Loucy (cell line): ENCODE results near the gene CHEK1.
"Not testable (repeated sequence)": the region's sequence is repeated elsewhere in the genome, so short reads cannot be mapped to it uniquely, and the experiment has no call there.

Experiments
- H2AFZ ChIP-seq: fragments of 200-600 bp; sonication (generic); 2 replicates; pipeline ENCODE4 v1.6.0; 2016; ENCODE audit warnings: antibody characterized with exemption, mild to moderate bottlenecking, low read length, moderate library complexity
- H3F3A ChIP-seq: fragments of 200-600 bp; 2 replicates; pipeline ENCODE4 v1.6.0; 2016; ENCODE audit warnings: antibody characterized with exemption, low read depth, mild to moderate bottlenecking
- H3K27me3 ChIP-seq: fragments of 200-600 bp; sonication (generic); 2 replicates; pipeline ENCODE4 v1.6.1; 2014; ENCODE audit warnings: low read length, mild to moderate bottlenecking; ENCODE audit not compliant: insufficient read depth, poor library complexity, severe bottlenecking
- H3K36me3 ChIP-seq: fragments of 200-600 bp; sonication (generic); 2 replicates; pipeline ENCODE4 v1.6.1; 2016; ENCODE audit warnings: low read length; ENCODE audit not compliant: insufficient read depth
- H3K4me1 ChIP-seq: fragments of 200-600 bp; sonication (generic); 2 replicates; pipeline ENCODE4 v1.5.1; 2014; ENCODE audit warnings: low read length, mild to moderate bottlenecking; ENCODE audit not compliant: insufficient read depth, poor library complexity, severe bottlenecking
- H3K4me2 ChIP-seq: fragments of 200-600 bp; sonication (generic); 2 replicates; pipeline ENCODE4 v1.6.0; 2014; ENCODE audit warnings: antibody characterized with exemption, low read length, low read depth, mild to moderate bottlenecking; ENCODE audit not compliant: poor library complexity, severe bottlenecking
- H3K4me3 ChIP-seq: fragments of 200-600 bp; sonication (generic); 2 replicates; pipeline ENCODE4 v1.5.1; 2014; ENCODE audit warnings: low read length, mild to moderate bottlenecking, mixed read lengths; ENCODE audit not compliant: poor library complexity, severe bottlenecking
- H3K79me2 ChIP-seq: fragments of 200-600 bp; sonication (generic); 2 replicates; pipeline ENCODE4 v1.6.1; 2014; ENCODE audit warnings: low read length; ENCODE audit not compliant: insufficient read depth
- H3K9ac ChIP-seq: fragments of 200-600 bp; sonication (generic); 2 replicates; pipeline ENCODE4 v1.6.0; 2014; ENCODE audit warnings: mild to moderate bottlenecking, low read depth, low read length, moderate library complexity; ENCODE audit not compliant: poor library complexity, severe bottlenecking
- H3K9me2 ChIP-seq: fragments of 200-600 bp; sonication (generic); replicated peaks from 2 replicates; pipeline ENCODE4 v1.6.1; 2016; ENCODE audit warnings: low read depth, low read length, mixed read lengths
- H3K9me3 ChIP-seq: fragments of 200-600 bp; sonication (generic); 2 replicates; pipeline ENCODE4 v1.6.1; 2014; ENCODE audit warnings: mild to moderate bottlenecking, antibody characterized with exemption, low read length, low read depth; ENCODE audit not compliant: insufficient read depth
- H4K20me1 ChIP-seq: fragments of 200-600 bp; sonication (generic); 2 replicates; pipeline ENCODE4 v1.6.0; 2014; ENCODE audit warnings: antibody characterized with exemption, low read length, mild to moderate bottlenecking; ENCODE audit not compliant: insufficient read depth, poor library complexity, severe bottlenecking
- CTCF ChIP-seq: fragments of 200-600 bp; sonication (generic); conservative IDR thresholded peaks from 2 replicates; pipeline ENCODE4 v1.5.1; 2014; ENCODE audit warnings: mild to moderate bottlenecking, antibody characterized with exemption, low read length
- EZH2phosphoT487 ChIP-seq: fragments of 200-600 bp; IDR thresholded peaks from 2 replicates; pipeline ENCODE4 v1.6.1; 2018; ENCODE audit warnings: antibody characterized with exemption, mild to moderate bottlenecking, moderate library complexity, borderline replicate concordance

The CHEK1 gene

DNA sequence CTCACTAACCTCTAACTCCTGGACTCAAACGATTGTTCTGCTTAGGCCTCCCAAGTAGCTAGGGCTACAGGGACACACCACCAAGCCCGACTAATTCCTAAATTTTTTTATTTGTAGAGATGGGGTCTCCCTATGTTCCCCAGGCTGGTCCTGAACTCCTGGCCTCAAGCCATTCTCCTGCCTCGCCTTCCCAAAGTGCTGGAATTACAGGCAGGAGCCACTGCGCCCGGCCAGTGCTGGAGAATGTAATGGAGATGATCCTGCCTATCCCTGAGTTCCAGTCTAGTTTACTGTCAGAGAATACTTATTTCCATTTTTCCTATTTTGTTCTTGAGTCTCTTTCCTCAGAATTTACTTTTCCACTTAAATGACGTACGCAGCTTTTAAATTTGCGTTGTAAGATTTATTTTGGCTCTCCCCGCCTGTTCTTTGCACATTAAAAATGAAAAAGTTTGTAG is at the start of gene CHEK1:
CHEK1 (plus strand) TSS at position 408 of the 458 bp plus-strand sequence. CDS start 1,606 bp downstream, outside the sequence.
- Histone ChIP-seq H2AFZ (peak within 1 kb of the TSS; percentile 91), H3K27me3 (no peaks in the 10 kb centered on the region), H3K79me2 (peaks cover 36% of the 10 kb centered on the region), H3K4me3 (peak within 1 kb of the TSS; percentile 94), H3K9me2 (no peaks in the 10 kb centered on the region), H3K36me3 (peaks cover 27% of the 10 kb centered on the region; the same call in 1 of the 2 replicates), H3K4me1 (peaks cover 30% of the 10 kb centered on the region), H3F3A (no peaks in the 10 kb centered on the region; the same call in 1 of the 2 replicates), H4K20me1 (peaks cover 32% of the 10 kb centered on the region), H3K9ac (peak within 1 kb of the TSS; percentile 91), H3K4me2 (peak within 1 kb of the TSS; percentile 92), H3K9me3 (no peaks in the 10 kb centered on the region)
- TF ChIP-seq EZH2phosphoT487 (no peak), CTCF (no peak)

DNA sequence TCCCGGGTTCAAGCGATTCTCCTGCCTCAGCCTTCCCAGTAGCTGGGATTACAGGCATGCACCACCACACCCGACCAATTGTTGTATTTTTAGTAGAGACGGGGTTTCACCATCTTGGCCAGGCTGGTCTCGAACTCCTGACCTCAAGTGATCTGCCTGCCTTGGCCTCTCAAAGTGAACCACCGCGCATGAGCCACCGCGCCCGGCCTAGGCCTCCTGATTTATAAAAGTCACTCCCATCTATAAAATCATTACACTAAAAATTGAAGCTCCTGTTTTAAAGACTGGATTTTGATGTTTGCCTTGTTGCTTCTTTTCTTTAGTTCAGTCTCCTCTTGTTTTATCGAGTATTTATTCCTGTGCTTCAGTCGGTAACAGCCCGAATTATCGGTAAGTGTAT is 47.8 kb upstream of the CHEK1 start:
- not testable (repeated sequence) for H3K9ac ChIP-seq, H3K27me3 ChIP-seq, H3K9me3 ChIP-seq, H2AFZ ChIP-seq, H3K4me2 ChIP-seq, H3K4me3 ChIP-seq, H3K9me2 ChIP-seq, H3F3A ChIP-seq, H3K4me1 ChIP-seq, H4K20me1 ChIP-seq, H3K79me2 ChIP-seq
- peaks cover 58% of the 10 kb centered on the region; the same call in 1 of the 2 replicates for H3K36me3 ChIP-seq

- H4K20me1 ChIP-seq = no peaks in the 10 kb centered on the region
- no peaks in the 10 kb centered on the region for H3K9me2 ChIP-seq
- no peaks in the 10 kb centered on the region for H3K27me3 ChIP-seq
- no peak overlapping the region for H3K4me2 ChIP-seq
- no peak for TF ChIP-seq EZH2phosphoT487
- TF ChIP-seq CTCF = no peak
- H3K36me3 ChIP-seq = peaks cover 73% of the 10 kb centered on the region; the same call in 1 of the 2 replicates
- no peaks in the 10 kb centered on the region for H3F3A ChIP-seq
- no peak overlapping the region for H3K9ac ChIP-seq
- H3K79me2 ChIP-seq = no peaks in the 10 kb centered on the region
- no peaks in the 10 kb centered on the region for H3K9me3 ChIP-seq
- H3K4me1 ChIP-seq = peaks cover 3% of the 10 kb centered on the region
- H2AFZ ChIP-seq = no peak overlapping the region
- no peak overlapping the region for H3K4me3 ChIP-seq
These were observed 46.2 kb upstream of the CHEK1 start for GRCh38 chr11:125578783-125579182.

DNA sequence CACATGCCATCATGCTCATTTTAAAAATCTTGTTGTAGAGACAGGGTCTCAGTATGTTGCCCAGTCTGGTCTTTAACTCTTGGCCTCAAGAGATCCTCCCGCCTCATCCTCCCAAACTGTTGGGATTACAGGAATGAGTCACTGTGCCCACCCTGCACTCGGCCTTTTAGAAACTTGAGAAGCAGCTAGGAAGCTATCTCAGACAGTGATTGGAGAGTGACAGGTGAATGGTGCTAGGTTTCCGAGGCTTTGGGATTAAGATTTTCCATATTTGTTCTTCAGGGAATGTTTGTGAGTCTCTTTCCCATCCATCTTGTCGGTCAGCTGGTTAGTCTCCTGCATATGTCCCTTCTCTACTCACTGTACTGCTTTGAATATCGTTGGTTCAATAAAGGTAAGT is 45.2 kb upstream of the CHEK1 start:
- H3K27me3 ChIP-seq = no peaks in the 10 kb centered on the region
- TF ChIP-seq EZH2phosphoT487 (no peak), CTCF (no peak)
- H3K4me2 ChIP-seq = no peak overlapping the region

More for the DNA sequence above, 45.2 kb upstream of the CHEK1 start:
- no peaks in the 10 kb centered on the region for H3K9me2 ChIP-seq
- H3K36me3 ChIP-seq = peaks cover 78% of the 10 kb centered on the region; the same call in 1 of the 2 replicates
- no peak overlapping the region for H3K9ac ChIP-seq
- H3K4me3 ChIP-seq = no peak overlapping the region
- no peaks in the 10 kb centered on the region for H3K4me1 ChIP-seq
- H3F3A ChIP-seq = no peaks in the 10 kb centered on the region
- H3K9me3 ChIP-seq = no peaks in the 10 kb centered on the region
- H3K79me2 ChIP-seq = no peaks in the 10 kb centered on the region
- H4K20me1 ChIP-seq = no peaks in the 10 kb centered on the region
- H2AFZ ChIP-seq = no peak overlapping the region
